Measurements from ENCODE around the gene NKAIN2. TPM values are rescaled to one million over a fixed set of nuclear protein-coding genes. Genes with fewer than 3 reads are reported as not detected.

NKAIN2 gene
- total RNA-seq, 2 donors from 2014 or later, result 0.29 TPM; not detected in 1

- Mint-ChIP-seq H3K27me3 (ENCODE audit: insufficient read depth) (peaks cover 15% of the 10 kb centered on the region), H3K9me3 (peaks cover 5% of the 10 kb centered on the region), H3K36me3 (ENCODE audit: low read depth) (no peaks in the 10 kb centered on the region), H3K4me3 (no peak overlapping the region), H3K4me1 (no peaks in the 10 kb centered on the region), H3K27ac (no peak overlapping the region)
- Histone ChIP-seq H3K4me3 (ENCODE audit: low read length) (no peak overlapping the region), H3K9me3 (ENCODE audit: control insufficient read depth, low read length) (peaks cover 5% of the 10 kb centered on the region), H3K4me1 (ENCODE audit: control insufficient read depth, insufficient read depth, low read length) (no peaks in the 10 kb centered on the region), H3K27ac (ENCODE audit: low read depth, low read length) (no peak overlapping the region), H3K9ac (ENCODE audit: extremely low read depth, low read length, poor library complexity, severe bottlenecking) (no peak overlapping the region), H3K36me3 (ENCODE audit: control insufficient read depth, insufficient read depth, low read length) (no peaks in the 10 kb centered on the region), H3K27me3 (ENCODE audit: control insufficient read depth, insufficient read depth, low read length, poor library complexity, severe bottlenecking) (no peaks in the 10 kb centered on the region)
- DNase-seq, result no peak
- WGBS, 2 experiments (ENCODE audit: insufficient coverage in 1 of 2, insufficient read length in 1 of 2), result 90 to 94% methylated on average over 12 to 14 of the region's 14 CpGs
- TF ChIP-seq CTCF (conservative IDR thresholded peaks at IDR 0.05), result no peak
Measured at GRCh38 chr6:124823240-124824111, 1019.8 kb downstream of the NKAIN2 start.

GRCh38 chr6:124825564-124825963 lies 1021.9 kb downstream of the NKAIN2 start:
- H3K4me3 Mint-ChIP-seq, result no peak overlapping the region
- Histone ChIP-seq H3K27ac (ENCODE audit: low read depth, low read length) (no peak overlapping the region), H3K4me1 (ENCODE audit: control insufficient read depth, insufficient read depth, low read length) (no peaks in the 10 kb centered on the region), H3K27me3 (ENCODE audit: control insufficient read depth, insufficient read depth, low read length, poor library complexity, severe bottlenecking) (no peaks in the 10 kb centered on the region), H3K4me3 (ENCODE audit: low read length) (no peak overlapping the region), H3K36me3 (ENCODE audit: control insufficient read depth, insufficient read depth, low read length) (no peaks in the 10 kb centered on the region), H3K9me3 (ENCODE audit: control insufficient read depth, low read length) (peaks cover 1% of the 10 kb centered on the region), H3K9ac (ENCODE audit: extremely low read depth, low read length, poor library complexity, severe bottlenecking) (no peak overlapping the region)
- no peaks in the 10 kb centered on the region for H3K36me3 Mint-ChIP-seq (ENCODE audit: low read depth)
- peaks cover 3% of the 10 kb centered on the region for H3K9me3 Mint-ChIP-seq
- peaks cover 15% of the 10 kb centered on the region for H3K27me3 Mint-ChIP-seq (ENCODE audit: insufficient read depth)
- H3K4me1 Mint-ChIP-seq, result no peaks in the 10 kb centered on the region
- no peak for DNase-seq
- no peak overlapping the region for H3K27ac Mint-ChIP-seq
- no peak for TF ChIP-seq CTCF (conservative IDR thresholded peaks at IDR 0.05)
- WGBS, 2 experiments (ENCODE audit: insufficient coverage in 1 of 2, insufficient read length in 1 of 2), result 67 to 70% methylated on average over 2 of the region's 2 CpGs

- Mint-ChIP-seq H3K9me3 (no peaks in the 10 kb centered on the region), H3K4me1 (no peaks in the 10 kb centered on the region), H3K27me3 (ENCODE audit: insufficient read depth) (peaks cover 1% of the 10 kb centered on the region), H3K36me3 (ENCODE audit: low read depth) (no peaks in the 10 kb centered on the region), H3K4me3 (no peak overlapping the region), H3K27ac (no peak overlapping the region)
- Histone ChIP-seq H3K27ac (ENCODE audit: low read depth, low read length) (no peak overlapping the region), H3K4me3 (ENCODE audit: low read length) (no peak overlapping the region), H3K4me1 (ENCODE audit: control insufficient read depth, insufficient read depth, low read length) (no peaks in the 10 kb centered on the region), H3K36me3 (ENCODE audit: control insufficient read depth, insufficient read depth, low read length) (no peaks in the 10 kb centered on the region), H3K27me3 (ENCODE audit: control insufficient read depth, insufficient read depth, low read length, poor library complexity, severe bottlenecking) (no peaks in the 10 kb centered on the region), H3K9me3 (ENCODE audit: control insufficient read depth, low read length) (no peaks in the 10 kb centered on the region), H3K9ac (ENCODE audit: extremely low read depth, low read length, poor library complexity, severe bottlenecking) (no peak overlapping the region)
- 100% methylated on average over 1 of the region's 1 CpG for WGBS, 2 experiments (ENCODE audit: insufficient coverage in 1 of 2, insufficient read length in 1 of 2)
- DNase-seq, result no peak
- no peak for TF ChIP-seq CTCF (conservative IDR thresholded peaks at IDR 0.05)
Measured at GRCh38 chr6:124829822-124830221, 1026.2 kb downstream of the NKAIN2 start.
